Testis (tissue), 3 donors: ENCODE results near the gene NPAS1. TPM values are rescaled to one million over a fixed set of nuclear protein-coding genes. Genes with fewer than 3 reads are reported as not detected.

Experiments
- DNase-seq: peaks from one replicate; pipeline ENCODE4 v3.0.0-alpha.2; 2019
- H3K27ac ChIP-seq, 2 donors: fragments of 200-600 bp; sonication (generic); one replicate each; pipeline ENCODE4 v1.5.1; 2019
- H3K27me3 ChIP-seq: fragments of 200-600 bp; sonication (generic); one replicate; pipeline ENCODE4 v1.5.1; 2019
- H3K36me3 ChIP-seq: fragments of 200-600 bp; sonication (generic); one replicate; pipeline ENCODE4 v1.5.1; 2017; ENCODE audit warnings: low read depth; ENCODE audit errors: missing control alignments
- H3K4me1 ChIP-seq: fragments of 200-600 bp; sonication (generic); one replicate; pipeline ENCODE4 v1.5.1; 2019
- H3K4me3 ChIP-seq, 2 donors: fragments of 200-600 bp; sonication (generic); one replicate each; pipeline ENCODE4 v1.5.1; 2017 to 2019
- H3K9me3 ChIP-seq: fragments of 200-600 bp; sonication (generic); one replicate; pipeline ENCODE4 v1.5.1; 2017
- CTCF ChIP-seq, 3 experiments: fragments of 450-650 bp in 2 of 3; fragments of 200-600 bp in 1 of 3; sonication (generic) in 1 of 3; IDR thresholded peaks; one replicate each; pipeline ENCODE4 v1.5.1; 2016 to 2019; ENCODE audit warnings: antibody characterized with exemption in 3 of 3, mild to moderate bottlenecking in 2 of 3, moderate library complexity in 1 of 3
- POLR2A ChIP-seq: fragments of 450-650 bp; IDR thresholded peaks from one replicate; pipeline ENCODE4 v1.6.1; 2017; ENCODE audit warnings: antibody characterized with exemption, mild to moderate bottlenecking, moderate library complexity
- WGBS, 2 donors: methylation state at CpG; one replicate each; pipeline ENCODE4 v1.1.5; 2018; 5-methylcytosine and 5-hydroxymethylcytosine counted together
- intact Hi-C: fragments of 100-400 bp; cut with DNase I; formaldehyde crosslinking; loops from one replicate; pipeline ENCODE4 v1.15.1; 2023; ENCODE audit warnings: low total_unique reads
- polyA plus RNA-seq: library from polyadenylated mRNA; stranded (reverse); fragments of 350-450 nt; fragmentation: Illumina TruSeq; extraction: RNeasy Lipid Tissue Mini Kit (QIAGEN cat#74804); gene quantifications from one replicate; pipeline ENCODE4 v1.2.3, GENCODE V29; 2014; ENCODE audit warnings: low read depth, low replicate concordance; ENCODE audit not compliant: insufficient read depth
- total RNA-seq, 2 donors: library from RNA; depleted of rRNA; stranded (reverse); fragments of >200 nt; gene quantifications; one replicate each; pipeline ENCODE4 v1.2.3, GENCODE V29; 2016

NPAS1 gene
- total and polyA plus RNA-seq, 3 donors from 2014 or later = 1.1 to 2.5 (median 1.1) TPM

GRCh38 chr19:46990991-46991676 is 28.5 kb upstream of the NPAS1 start:
- 21 to 23% methylated on average over 19 of the region's 19 CpGs for whole genome bisulfite sequencing, 2 donors
- Histone ChIP-seq H3K4me3 (no peak overlapping the region), H3K9me3 (no peaks in the 10 kb centered on the region), H3K36me3 (no peaks in the 10 kb centered on the region), H3K4me1 (peaks cover 43% of the 10 kb centered on the region), H3K27me3 (no peaks in the 10 kb centered on the region), H3K27ac (peak overlapping the region; percentile 59 to 75)
- intact Hi-C loops = loop anchor here (5.0 to 10.0 kb wide), 2 partner anchors 134 to 236 kb away; no protein-coding TSS in a partner anchor
- TF ChIP-seq CTCF (IDR thresholded peaks at IDR 0.05) (peak; percentile 65 to 88 (median 78)), POLR2A (no peak)
- peak; percentile 91 for DNase-seq

GRCh38 chr19:46992699-46993535 is 26.7 kb upstream of the NPAS1 start:
- TF ChIP-seq POLR2A = no peak
- no peak for TF ChIP-seq CTCF (IDR thresholded peaks at IDR 0.05)
- H3K4me3 ChIP-seq = no peak overlapping the region
- peak overlapping the region; percentile 59 to 75 for H3K27ac ChIP-seq
- no peaks in the 10 kb centered on the region for H3K27me3 ChIP-seq
- no peaks in the 10 kb centered on the region for H3K9me3 ChIP-seq
- intact Hi-C loops = loop anchor here (5.0 to 10.0 kb wide), 2 partner anchors 136 to 238 kb away; no protein-coding TSS in a partner anchor
- WGBS, 2 donors = 38 to 57% methylated on average over 10 to 25 of the region's 25 CpGs
- H3K36me3 ChIP-seq = no peaks in the 10 kb centered on the region
- DNase-seq = peak; percentile 86
- peaks cover 43% of the 10 kb centered on the region for H3K4me1 ChIP-seq

GRCh38 chr19:46993622-46994021 is 26.0 kb upstream of the NPAS1 start:
- Histone ChIP-seq H3K4me1 (peaks cover 43% of the 10 kb centered on the region), H3K27ac (peak overlapping the region; percentile 59 to 75), H3K36me3 (no peaks in the 10 kb centered on the region), H3K9me3 (no peaks in the 10 kb centered on the region), H3K4me3 (no peak overlapping the region), H3K27me3 (no peaks in the 10 kb centered on the region)
- WGBS, 2 donors = 51 to 78% methylated on average over 6 to 7 of the region's 7 CpGs
- intact Hi-C loops = loop anchor here (5.0 to 10.0 kb wide), 2 partner anchors 136 to 239 kb away; no protein-coding TSS in a partner anchor
- TF ChIP-seq POLR2A (no peak), CTCF (IDR thresholded peaks at IDR 0.05) (no peak)
- DNase-seq = no peak

- DNase-seq = no peak
- peaks cover 43% of the 10 kb centered on the region for H3K4me1 ChIP-seq
- peak overlapping the region; percentile 59 to 75 for H3K27ac ChIP-seq
- intact Hi-C loops = loop anchor here (5.0 to 10.0 kb wide), 2 partner anchors 137 to 239 kb away; no protein-coding TSS in a partner anchor
- 66 to 83% methylated on average over 9 to 17 of the region's 17 CpGs for WGBS, 2 donors
- no peak for TF ChIP-seq POLR2A
- TF ChIP-seq CTCF (IDR thresholded peaks at IDR 0.05) = no peak
- no peak overlapping the region for H3K4me3 ChIP-seq
- no peaks in the 10 kb centered on the region for H3K36me3 ChIP-seq
- no peaks in the 10 kb centered on the region for H3K27me3 ChIP-seq
- no peaks in the 10 kb centered on the region for H3K9me3 ChIP-seq
Measured at GRCh38 chr19:46994141-46994686, 25.4 kb upstream of the NPAS1 start.
